ENCODE results near the gene PRB2.
"Not testable (repeated sequence)": the region's sequence is repeated elsewhere in the genome, so short reads cannot be mapped to it uniquely, and the experiment has no call there.

GRCh38 chr12:11351736-11352135, 43.6 kb downstream of the PRB2 start:
- TF ChIP-seq CTCF (IDR thresholded peaks at IDR 0.05; ENCODE audit: poor library complexity); EZH2phosphoT487 (IDR thresholded peaks at IDR 0.05; ENCODE audit: low read depth, severe bottlenecking, unreplicated experiment); EZH2 (IDR thresholded peaks at IDR 0.05; ENCODE audit: borderline replicate concordance): not testable (repeated sequence)

All from hepatocyte (in vitro differentiated cells).